C1 segment of cervical spinal cord (tissue), 14 donors: ENCODE results near the gene HPGDS.

ENCODE experiments used
- DNase-seq, 14 donors: peaks; one replicate each; lab custom pipeline; 2025; lab: John Stamatoyannopoulos, UW

Gene HPGDS

DNA sequence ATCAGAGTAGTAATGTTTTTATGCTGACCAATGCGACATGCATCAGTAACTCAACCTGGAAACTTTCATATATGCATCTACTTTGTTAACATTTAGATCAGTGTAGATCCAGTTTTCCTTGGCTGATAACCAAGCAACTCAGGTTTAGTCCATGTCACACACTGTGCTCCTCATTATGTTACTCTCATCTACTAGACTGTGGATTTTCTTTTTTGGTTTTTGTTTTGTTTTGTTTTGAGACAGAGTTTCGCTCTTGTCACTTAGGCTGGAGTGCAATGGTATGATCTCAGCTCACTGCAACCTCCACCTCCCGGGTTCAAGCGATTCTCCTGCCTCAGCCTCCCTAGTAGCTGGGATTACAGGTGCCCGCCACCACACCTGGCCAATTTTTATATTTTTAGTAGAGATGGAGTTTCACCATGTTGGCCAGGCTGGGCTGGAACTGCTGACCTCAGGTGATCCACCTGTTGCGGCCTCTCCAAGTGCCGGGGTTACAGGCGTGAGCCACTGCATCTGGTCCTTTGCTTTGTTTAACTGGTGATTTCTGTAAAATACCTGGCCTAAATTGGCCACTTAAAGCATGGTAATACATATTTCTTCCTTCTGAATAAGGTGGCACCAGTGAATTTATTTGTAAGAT, 86.4 kb downstream of the HPGDS start:
- DNase-seq: no peak

- no peak for DNase-seq
Observed at GRCh38 chr4:94253036-94253435, 89.6 kb downstream of the HPGDS start.

DNA sequence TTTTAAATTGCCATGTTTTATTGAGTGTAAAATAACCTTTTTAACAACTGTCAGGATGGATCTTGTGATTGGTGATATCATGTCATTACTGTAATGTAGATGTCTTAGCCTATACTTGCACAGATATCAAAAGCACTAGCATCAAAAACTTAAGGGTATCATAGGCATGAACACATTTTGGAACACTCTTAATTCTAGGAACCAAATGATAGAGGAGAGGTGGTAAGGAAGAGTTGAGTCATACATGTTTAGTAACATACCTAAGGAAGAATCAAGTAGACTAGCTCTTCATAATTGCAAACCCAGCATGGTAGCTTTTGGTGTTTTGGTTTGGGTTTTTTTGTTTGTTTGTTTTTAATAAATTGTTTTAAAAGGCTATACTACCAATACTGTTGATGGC, 91.5 kb downstream of the HPGDS start:
- no peak for DNase-seq
